ENCODE data around the gene CFI.
"Not testable (repeated sequence)": the region's sequence is repeated elsewhere in the genome, so short reads cannot be mapped to it uniquely, and the experiment has no call there.

CFI gene

GRCh38 chr4:109795059-109795458 is 6.7 kb downstream of the CFI start:
- no peak for DNase-seq

DNA sequence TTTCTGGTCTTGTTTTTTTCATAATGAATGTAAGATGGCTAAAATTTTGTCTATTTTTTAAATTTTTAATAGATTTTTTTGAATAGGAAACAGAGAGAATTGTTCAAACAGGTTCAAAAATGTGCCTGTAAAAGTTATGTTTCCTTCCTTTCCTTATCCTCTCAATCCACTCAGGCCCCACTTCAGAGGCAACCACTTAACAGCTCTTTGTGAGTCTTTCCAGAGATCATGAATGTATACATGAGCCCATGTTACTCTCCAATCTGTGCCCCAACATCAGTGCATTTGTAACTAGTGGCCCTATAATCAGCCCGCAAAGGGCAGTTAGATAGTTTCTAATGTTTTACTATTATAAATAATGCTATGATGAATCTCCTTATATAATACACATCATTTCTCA is 14.0 kb downstream of the CFI start:
- DNase-seq: no peak

DNA sequence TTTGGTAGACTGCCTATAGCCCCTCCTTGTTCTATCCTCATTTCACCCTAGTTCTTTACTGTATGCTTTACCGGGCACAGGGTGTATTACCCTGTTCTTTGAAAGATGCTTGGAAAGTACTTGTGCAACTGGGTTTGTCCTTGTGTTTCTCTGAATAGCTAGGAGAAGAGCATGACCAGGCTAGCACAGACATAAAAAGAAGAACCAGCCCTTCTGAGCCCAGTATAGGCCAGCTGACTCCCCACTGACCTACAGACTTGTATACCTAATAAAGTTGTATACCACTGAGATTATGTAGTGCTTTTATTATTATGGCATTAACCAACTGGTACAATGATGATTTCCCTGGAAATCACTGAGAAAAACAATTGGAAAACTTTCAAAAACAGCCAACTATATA is 15.0 kb downstream of the CFI start:
- DNase-seq: no peak

DNA sequence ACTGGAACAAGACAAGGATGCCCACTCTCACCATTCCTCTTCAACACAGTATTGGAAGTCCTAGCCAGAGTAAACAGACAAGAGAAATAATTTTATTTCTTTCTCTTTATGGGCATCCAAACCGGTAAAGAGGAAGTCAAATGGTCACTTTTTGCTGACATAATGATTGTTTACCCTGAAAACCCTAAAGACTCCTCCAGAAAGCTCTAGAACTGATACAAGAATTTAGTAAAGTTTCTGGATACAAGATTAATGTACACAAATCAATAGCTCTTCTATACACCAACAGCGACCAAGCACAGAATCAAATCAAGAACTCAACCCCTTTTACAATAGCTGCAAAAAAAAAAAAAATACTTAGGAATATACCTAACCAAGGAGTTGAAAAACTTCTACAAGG is 19.7 kb downstream of the CFI start:
- not testable (repeated sequence) for DNase-seq

GRCh38 chr4:109764789-109765402 is 36.9 kb downstream of the CFI start:
- DNase-seq: no peak

- DNase-seq: no peak
Measured at GRCh38 chr4:109764376-109764775, 37.4 kb downstream of the CFI start.

DNA sequence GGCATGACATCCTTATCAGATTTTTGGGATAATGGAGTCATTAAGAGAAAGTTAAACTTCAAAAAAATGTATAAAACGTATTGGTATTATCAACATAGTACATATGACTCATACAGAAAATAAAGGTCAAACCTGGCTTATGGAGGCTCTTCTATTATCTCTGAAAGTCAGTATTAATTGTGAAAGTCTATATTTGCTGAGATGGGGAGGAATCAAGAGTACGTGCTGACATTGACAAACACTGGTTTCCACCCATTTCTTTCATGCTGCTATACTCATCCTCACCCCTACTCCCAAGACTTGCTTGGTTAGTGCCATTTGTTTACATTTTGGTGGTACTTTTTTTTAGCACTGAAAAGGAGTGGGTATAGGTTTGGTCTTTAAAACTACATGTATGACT is 41.1 kb downstream of the CFI start:
- DNase-seq: no peak

DNA sequence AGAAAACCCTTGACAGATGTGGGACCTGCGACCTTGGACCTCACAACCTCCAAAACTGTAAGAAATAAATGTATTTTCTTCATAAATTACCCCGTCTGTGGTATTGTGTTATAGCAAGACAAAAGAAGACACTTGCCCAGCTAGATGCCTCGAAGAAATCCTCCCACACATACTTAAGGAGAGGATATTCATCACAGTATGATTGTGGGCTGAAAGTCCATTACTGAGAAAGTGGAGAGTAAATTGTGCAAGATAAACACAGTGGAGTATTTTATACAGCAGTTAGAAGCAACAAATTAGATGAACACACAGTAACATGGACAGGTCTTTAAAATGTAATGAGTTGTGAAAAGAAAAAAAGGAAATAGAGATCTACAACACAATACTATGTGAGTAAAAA is 46.1 kb downstream of the CFI start:
- DNase-seq: no peak

DNA sequence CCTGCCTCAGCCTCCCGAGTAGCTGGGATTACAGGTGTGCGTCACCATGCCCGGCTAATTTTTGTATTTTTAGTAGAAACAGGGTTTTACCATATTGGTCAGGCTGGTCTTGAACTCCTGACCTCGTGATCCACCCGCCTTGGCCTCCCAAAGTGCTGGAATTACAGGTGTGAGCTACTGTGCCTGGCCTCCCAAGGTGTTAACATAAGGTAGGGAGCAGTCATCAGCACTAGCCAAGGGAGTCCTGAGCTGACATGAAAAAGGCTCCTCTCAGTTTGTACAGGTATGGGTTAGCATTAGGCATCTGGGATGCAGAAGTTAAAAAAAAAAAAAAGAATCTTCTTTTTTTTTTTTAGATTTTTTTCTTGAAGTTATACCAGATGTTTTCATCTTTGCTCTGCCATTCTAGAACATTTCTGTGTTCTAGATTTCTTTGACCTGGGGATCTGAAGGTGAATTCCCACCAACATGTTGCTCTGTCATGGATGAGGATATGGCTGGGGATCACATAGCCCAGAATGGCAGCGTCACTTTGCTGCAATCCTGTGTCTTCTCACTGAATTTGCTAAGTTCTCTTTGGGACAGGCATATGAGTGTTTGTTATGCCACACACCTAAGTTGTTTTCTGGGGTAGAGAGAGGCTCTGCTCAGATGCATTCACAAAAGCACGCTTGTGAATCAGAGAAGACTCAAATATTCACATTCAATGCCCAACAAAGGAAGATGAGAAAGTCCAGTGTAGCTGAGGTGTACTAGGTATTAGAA is 47.5 kb downstream of the CFI start:
- DNase-seq: no peak

DNA sequence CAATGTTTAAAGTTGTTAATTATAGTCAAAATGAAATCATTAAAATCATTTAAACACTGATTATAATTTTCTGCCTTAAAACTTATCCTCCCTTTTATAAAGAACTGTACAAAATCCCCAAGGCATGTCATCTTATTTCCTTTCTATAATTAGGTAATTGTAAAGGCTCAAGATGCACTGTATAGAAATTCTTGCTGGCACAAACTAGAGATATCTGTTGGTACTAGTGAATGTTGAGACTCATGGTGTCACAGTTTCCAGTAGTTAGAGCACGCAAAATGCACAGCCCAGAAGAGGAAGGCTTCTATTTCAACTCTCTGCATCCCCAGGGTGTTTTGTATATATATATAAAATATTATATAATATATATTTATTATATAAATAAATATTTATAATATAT is 49.3 kb downstream of the CFI start:
- DNase-seq: no peak

DNA sequence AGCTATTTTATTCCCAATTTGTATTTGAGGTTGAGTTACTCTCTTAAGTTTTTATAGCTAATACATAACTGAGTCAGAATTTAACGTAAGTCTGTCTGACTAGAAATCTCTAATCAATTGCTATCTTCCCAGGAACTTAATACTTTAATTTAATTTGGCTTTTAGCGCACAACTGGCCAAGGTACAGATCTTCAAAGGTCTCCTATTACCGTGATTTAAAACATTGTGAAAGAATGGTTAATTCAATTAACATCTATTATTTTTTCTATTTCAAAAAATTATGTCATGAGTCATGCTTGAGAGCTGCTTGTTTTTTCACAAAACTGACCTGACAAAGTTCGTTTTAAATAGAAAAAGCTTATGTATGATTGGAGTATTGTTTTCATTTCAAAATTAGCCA is 49.9 kb downstream of the CFI start:
- DNase-seq: no peak

- no peak for DNase-seq
Measured at GRCh38 chr4:109750652-109751244, 51.1 kb downstream of the CFI start.

- no peak for DNase-seq
Measured at GRCh38 chr4:109749388-109750082, 52.3 kb downstream of the CFI start.

DNA sequence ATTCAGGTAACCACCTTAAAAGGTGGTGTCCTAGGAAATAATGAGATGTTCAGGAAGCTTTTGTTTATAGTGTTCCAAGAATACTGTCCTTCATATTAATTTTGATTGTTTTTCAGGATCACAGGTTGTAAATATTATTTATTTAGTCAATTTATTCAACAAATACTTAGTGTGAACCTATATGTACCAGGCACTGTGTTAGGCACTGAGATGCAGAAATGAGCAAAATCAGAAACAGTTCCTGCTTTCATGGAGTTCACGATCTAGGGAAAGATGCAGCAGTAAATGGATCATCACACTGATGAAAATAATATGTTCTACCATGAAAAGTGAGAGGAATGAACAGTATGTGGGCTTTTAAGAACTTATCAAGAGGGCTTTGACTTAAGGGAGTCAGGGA is 53.7 kb downstream of the CFI start:
- DNase-seq: no peak

GRCh38 chr4:109746728-109747127 is 55.1 kb downstream of the CFI start:
- no peak for DNase-seq

DNA sequence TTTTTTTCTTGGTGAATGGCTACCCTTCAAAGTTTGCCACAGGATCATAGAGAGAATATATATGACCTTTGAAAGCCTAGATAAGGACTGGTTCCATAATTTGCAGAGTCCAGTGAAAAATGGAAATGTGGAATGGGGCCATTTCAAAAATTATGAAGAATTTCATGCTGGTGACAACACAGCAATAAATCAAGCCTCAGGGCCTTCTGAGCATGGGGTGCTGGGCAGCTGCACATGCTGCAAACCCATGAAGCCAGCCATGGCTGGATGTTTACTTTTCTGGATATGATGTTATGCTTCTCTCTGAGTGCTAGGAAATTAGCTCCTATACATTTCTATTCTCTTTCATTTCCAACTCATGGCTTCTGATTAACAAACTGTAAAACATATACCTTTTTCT is 56.0 kb downstream of the CFI start:
- DNase-seq: no peak

GRCh38 chr4:109739547-109739946 is 62.3 kb downstream of the CFI start:
- DNase-seq: no peak

- DNase-seq: no peak
Measured at GRCh38 chr4:109738104-109738872, 63.5 kb downstream of the CFI start.

- DNase-seq: no peak
Measured at GRCh38 chr4:109735566-109736365, 66.0 kb downstream of the CFI start.

GRCh38 chr4:109733728-109734127 is 68.1 kb downstream of the CFI start:
- no peak for DNase-seq

- DNase-seq: no peak
Measured at GRCh38 chr4:109730619-109731545, 70.9 kb downstream of the CFI start.

Measured in DMS79 (cell line).